H9 (cell line): ENCODE results near the gene MMP26. TPM values are rescaled to one million over a fixed set of nuclear protein-coding genes. Genes with fewer than 3 reads are reported as not detected.

Experiments
- DNase-seq: peaks from one replicate; pipeline ENCODE4 v3.0.0-alpha.2; 2017
- H2AFZ ChIP-seq: one replicate; pipeline ENCODE4 v1.6.1; 2013; ENCODE audit warnings: mild to moderate bottlenecking, low read length, control low read depth, moderate library complexity
- H2AK5ac ChIP-seq: 2 replicates; pipeline ENCODE4 v1.6.1; 2013; ENCODE audit warnings: low read length, control low read depth, mixed read lengths; ENCODE audit not compliant: insufficient read length
- H2BK120ac ChIP-seq: one replicate; pipeline ENCODE4 v1.6.1; 2013; ENCODE audit warnings: low read depth, mild to moderate bottlenecking, low read length, control low read depth, inconsistent platforms; ENCODE audit not compliant: poor library complexity, severe bottlenecking
- H2BK12ac ChIP-seq: 2 replicates; pipeline ENCODE4 v1.6.1; 2013; ENCODE audit warnings: low read length, control low read depth, mixed read lengths, low read depth; ENCODE audit not compliant: insufficient read length
- H2BK15ac ChIP-seq: 2 replicates; pipeline ENCODE4 v1.6.1; 2013; ENCODE audit warnings: low read depth, low read length, control low read depth
- H2BK20ac ChIP-seq: one replicate; pipeline ENCODE4 v1.6.1; 2013; ENCODE audit warnings: low read depth, mild to moderate bottlenecking, low read length, control low read depth, inconsistent platforms; ENCODE audit not compliant: poor library complexity, severe bottlenecking
- H2BK5ac ChIP-seq: 2 replicates; pipeline ENCODE4 v1.6.1; 2013; ENCODE audit warnings: low read length, control low read depth, mixed read lengths; ENCODE audit not compliant: insufficient read length
- H3K14ac ChIP-seq: 2 replicates; pipeline ENCODE4 v1.6.1; 2013; ENCODE audit warnings: low read length, control low read depth; ENCODE audit not compliant: insufficient read depth
- H3K18ac ChIP-seq: 2 replicates; pipeline ENCODE4 v1.6.1; 2013; ENCODE audit warnings: low read depth, mild to moderate bottlenecking, mixed read lengths, low read length, control low read depth; ENCODE audit not compliant: insufficient read length
- H3K23ac ChIP-seq: 2 replicates; pipeline ENCODE4 v1.6.1; 2013; ENCODE audit warnings: low read length, control low read depth, mixed read lengths, low read depth; ENCODE audit not compliant: insufficient read length
- H3K23me2 ChIP-seq: 2 replicates; pipeline ENCODE4 v1.6.1; 2013; ENCODE audit warnings: low read depth, mild to moderate bottlenecking, mixed read lengths, low read length, control low read depth; ENCODE audit not compliant: insufficient read length, poor library complexity, severe bottlenecking
- H3K27ac ChIP-seq: 2 replicates; pipeline ENCODE4 v1.5.1; 2013; ENCODE audit warnings: low read length, control low read depth, mixed read lengths, low read depth; ENCODE audit not compliant: insufficient read length
- H3K27me3 ChIP-seq: 2 replicates; pipeline ENCODE4 v1.6.1; 2013; ENCODE audit warnings: low read length, control low read depth, inconsistent platforms; ENCODE audit not compliant: insufficient read depth
- H3K4ac ChIP-seq: 2 replicates; pipeline ENCODE4 v1.6.1; 2013; ENCODE audit warnings: low read depth, mild to moderate bottlenecking, control low read depth, inconsistent platforms, low read length, moderate library complexity
- H3K4me1 ChIP-seq: 2 replicates; pipeline ENCODE4 v1.6.1; 2013; ENCODE audit warnings: low read length, control low read depth, inconsistent platforms; ENCODE audit not compliant: insufficient read depth
- H3K4me2 ChIP-seq: 2 replicates; pipeline ENCODE4 v1.6.1; 2013; ENCODE audit warnings: low read length, control low read depth, mixed read lengths; ENCODE audit not compliant: insufficient read length, insufficient read depth
- H3K56ac ChIP-seq: 2 replicates; pipeline ENCODE4 v1.6.1; 2013; ENCODE audit warnings: low read depth, mild to moderate bottlenecking, mixed read lengths, low read length, control low read depth; ENCODE audit not compliant: insufficient read length
- H3K79me1 ChIP-seq: 2 replicates; pipeline ENCODE4 v1.6.1; 2013; ENCODE audit warnings: low read depth, mild to moderate bottlenecking, moderate library complexity, low read length, control low read depth, inconsistent platforms; ENCODE audit not compliant: insufficient read depth, poor library complexity, severe bottlenecking
- H3K79me2 ChIP-seq: 2 replicates; pipeline ENCODE4 v1.6.1; 2013; ENCODE audit warnings: low read length, control low read depth, inconsistent platforms; ENCODE audit not compliant: insufficient read depth
- H3K9ac ChIP-seq: 2 replicates; pipeline ENCODE4 v1.6.1; 2013; ENCODE audit warnings: low read length, control low read depth, mixed read lengths; ENCODE audit not compliant: insufficient read length; ENCODE audit errors: extremely low read depth
- H3K9me3 ChIP-seq: one replicate; pipeline ENCODE4 v1.6.1; 2013; ENCODE audit warnings: low read depth, low read length, inconsistent platforms; ENCODE audit not compliant: control insufficient read depth
- H3T11ph ChIP-seq: one replicate; pipeline ENCODE4 v1.6.1; 2013; ENCODE audit warnings: mild to moderate bottlenecking, low read length, control low read depth, inconsistent platforms
- H4K20me1 ChIP-seq: one replicate; pipeline ENCODE4 v1.6.1; 2013; ENCODE audit not compliant: control insufficient read depth, insufficient read length, insufficient read depth
- H4K5ac ChIP-seq: 2 replicates; pipeline ENCODE4 v1.6.1; 2013; ENCODE audit warnings: low read depth, mild to moderate bottlenecking, mixed read lengths, low read length, control low read depth; ENCODE audit not compliant: insufficient read length
- H4K8ac ChIP-seq: replicated peaks from 2 replicates; pipeline ENCODE4 v1.6.1; 2013; ENCODE audit warnings: low read length, control low read depth, mixed read lengths, low read depth; ENCODE audit not compliant: insufficient read length
- H4K91ac ChIP-seq: 2 replicates; pipeline ENCODE4 v1.6.1; 2013; ENCODE audit warnings: low read depth, mild to moderate bottlenecking, moderate library complexity, mixed read lengths, low read length, control low read depth; ENCODE audit not compliant: insufficient read length
- H3K27ac Mint-ChIP-seq, 3 experiments: 2 replicates in 2 of 3; 3 replicates in 1 of 3; pipeline ENCODE4 v1.8.0; 2020 to 2021; ENCODE audit warnings: mixed read lengths in 3 of 3, mild to moderate bottlenecking in 1 of 3, moderate library complexity in 1 of 3
- H3K27me3 Mint-ChIP-seq: 2 replicates; pipeline ENCODE4 v1.8.0; 2021; ENCODE audit warnings: low read depth, mild to moderate bottlenecking, moderate library complexity, mixed read lengths
- H3K36me3 Mint-ChIP-seq, 3 experiments: 2 replicates in 2 of 3; 3 replicates in 1 of 3; pipeline ENCODE4 v1.8.0; 2020 to 2021; ENCODE audit warnings: low read depth in 3 of 3, mixed read lengths in 3 of 3; ENCODE audit not compliant: insufficient read depth in 1 of 3
- H3K4me1 Mint-ChIP-seq, 2 experiments: 2 replicates each; pipeline ENCODE4 v1.8.0; 2020; ENCODE audit warnings: mixed read lengths in 2 of 2
- H3K4me3 Mint-ChIP-seq, 2 experiments: 2 replicates in 1 of 2; 3 replicates in 1 of 2; pipeline ENCODE4 v1.8.0; 2020 to 2021; ENCODE audit warnings: mild to moderate bottlenecking in 2 of 2, mixed read lengths in 2 of 2, moderate library complexity in 1 of 2
- H3K9me3 Mint-ChIP-seq, 2 experiments: 2 replicates in 1 of 2; 3 replicates in 1 of 2; pipeline ENCODE4 v1.8.0; 2020; ENCODE audit warnings: mild to moderate bottlenecking in 2 of 2, mixed read lengths in 2 of 2, moderate library complexity in 1 of 2
- CTCF ChIP-seq: fragments of 200-600 bp; sonication (generic); conservative IDR thresholded peaks from 3 replicates; pipeline ENCODE4 v1.8.0; 2021; ENCODE audit warnings: antibody characterized with exemption, mild to moderate bottlenecking
- WGBS: extraction: QIAGEN DNeasy Blood & Tissue Kit; methylation state at CpG from one replicate; pipeline ENCODE4 v1.1.7; 2013; ENCODE audit warnings: missing lambda C conversion rate, low lambda C conversion rate, mixed read lengths; ENCODE audit not compliant: insufficient read length; ENCODE audit errors: extremely low coverage; 5-methylcytosine and 5-hydroxymethylcytosine counted together
- total RNA-seq: library from RNA; stranded (reverse); gene quantifications from 2 replicates; pipeline ENCODE4 v1.2.1, GENCODE V29; 2021

The MMP26 gene
- total RNA-seq, 1 experiment from 2014 or later, result not detected

GRCh38 chr11:4665424-4665823, 39.2 kb upstream of the MMP26 start:
- H4K20me1 ChIP-seq, result no peaks in the 10 kb centered on the region
- H4K5ac ChIP-seq, result no peak overlapping the region
- H2BK12ac ChIP-seq, result no peak overlapping the region
- no peak overlapping the region for H3K4me2 ChIP-seq
- H4K91ac ChIP-seq, result no peak overlapping the region
- no CpG with 5 or more reads among the region's 2 CpGs for WGBS
- H3K9me3 ChIP-seq, result no peaks in the 10 kb centered on the region
- no peaks in the 10 kb centered on the region for H3K27me3 ChIP-seq
- H2AFZ ChIP-seq, result no peak overlapping the region
- TF ChIP-seq CTCF, result no peak
- no peak overlapping the region for H3K23ac ChIP-seq
- no peak overlapping the region for H4K8ac ChIP-seq
- no peak overlapping the region for H2BK20ac ChIP-seq
- Mint-ChIP-seq H3K9me3 (no peaks in the 10 kb centered on the region), H3K4me3 (no peak overlapping the region), H3K36me3 (no peaks in the 10 kb centered on the region), H3K27ac (no peak overlapping the region), H3K4me1 (no peaks in the 10 kb centered on the region), H3K27me3 (no peaks in the 10 kb centered on the region; the same call in 1 of the 2 replicates)
- H3K4me1 ChIP-seq, result no peaks in the 10 kb centered on the region
- no peak overlapping the region for H3K56ac ChIP-seq
- no peak overlapping the region for H2BK15ac ChIP-seq
- H3K9ac ChIP-seq, result no peak overlapping the region
- H2BK5ac ChIP-seq, result no peak overlapping the region
- H3K18ac ChIP-seq, result no peak overlapping the region
- no peaks in the 10 kb centered on the region for H3K23me2 ChIP-seq
- H3T11ph ChIP-seq, result no peak overlapping the region
- no peaks in the 10 kb centered on the region for H3K79me1 ChIP-seq
- no peak overlapping the region for H3K27ac ChIP-seq
- DNase-seq, result no peak
- no peaks in the 10 kb centered on the region for H3K79me2 ChIP-seq
- no peak overlapping the region for H2BK120ac ChIP-seq
- H3K14ac ChIP-seq, result no peak overlapping the region
- H3K4ac ChIP-seq, result no peak overlapping the region
- no peak overlapping the region for H2AK5ac ChIP-seq
